Nephron progenitor cell (in vitro differentiated cells): Measurements from ENCODE around the gene EPHB4.
A peak's percentile ranks its signal among the peaks of the same experiment; 100 is the strongest.

Experiments used
- DNase-seq: peaks from one replicate; pipeline ENCODE4 v3.0.0; 2021
- H3K27ac Mint-ChIP-seq: 2 replicates; pipeline ENCODE4 v1.8.0; 2021; ENCODE audit warnings: mild to moderate bottlenecking, moderate library complexity, mixed read lengths
- H3K27me3 Mint-ChIP-seq: 2 replicates; pipeline ENCODE4 v1.8.0; 2021; ENCODE audit warnings: mild to moderate bottlenecking, low read depth, mixed read lengths; ENCODE audit not compliant: poor library complexity
- H3K36me3 Mint-ChIP-seq: 2 replicates; pipeline ENCODE4 v1.8.0; 2021; ENCODE audit warnings: low read depth, mixed read lengths
- H3K4me1 Mint-ChIP-seq: 2 replicates; pipeline ENCODE4 v1.8.0; 2021; ENCODE audit warnings: mixed read lengths
- H3K4me3 Mint-ChIP-seq: 2 replicates; pipeline ENCODE4 v1.8.0; 2021; ENCODE audit warnings: mild to moderate bottlenecking, moderate library complexity, mixed read lengths
- H3K9me3 Mint-ChIP-seq: 2 replicates; pipeline ENCODE4 v1.8.0; 2021; ENCODE audit warnings: mild to moderate bottlenecking, moderate library complexity, mixed read lengths
- TF ChIP-seq, protein P1 (sequence below): fragments of 200-600 bp; sonication (generic); IDR thresholded peaks from 2 replicates; pipeline ENCODE4 v1.5.0; 2021; ENCODE audit warnings: antibody characterized with exemption

Gene EPHB4

DNA sequence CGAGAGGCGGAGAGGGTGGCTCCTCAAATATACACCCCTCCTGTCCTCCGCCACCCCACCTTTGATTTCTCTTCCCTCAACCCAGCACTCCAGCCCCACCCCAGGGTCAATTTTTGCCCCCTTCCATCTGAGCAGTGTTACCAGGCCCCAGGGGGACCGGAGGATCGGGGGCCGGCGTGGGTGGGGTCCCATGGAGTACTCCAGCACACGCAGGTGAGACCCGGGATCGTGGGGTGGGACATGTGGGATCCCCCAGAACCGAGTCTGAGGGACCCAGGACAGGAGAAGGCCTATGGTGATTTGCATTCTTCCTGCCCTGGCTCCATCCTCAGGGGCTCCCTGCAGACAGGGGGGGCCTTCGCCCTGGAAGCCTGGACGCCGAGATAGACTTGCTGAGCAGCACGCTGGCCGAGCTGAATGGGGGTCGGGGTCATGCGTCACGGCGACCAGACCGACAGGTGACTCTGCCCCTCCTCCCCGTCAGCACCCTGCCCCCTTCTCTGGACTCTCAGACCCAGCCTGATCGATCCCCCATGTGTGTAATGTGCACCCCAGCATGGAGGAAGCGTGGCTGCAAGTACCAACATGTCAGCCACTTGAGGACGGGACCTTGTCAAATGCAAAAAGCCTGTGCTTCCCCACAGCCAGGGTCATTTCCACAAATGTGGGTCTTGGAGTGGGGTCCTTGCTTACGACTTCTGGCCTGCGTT is 40.6 kb upstream of the EPHB4 start:
- no peaks in the 10 kb centered on the region for H3K9me3 Mint-ChIP-seq

DNA sequence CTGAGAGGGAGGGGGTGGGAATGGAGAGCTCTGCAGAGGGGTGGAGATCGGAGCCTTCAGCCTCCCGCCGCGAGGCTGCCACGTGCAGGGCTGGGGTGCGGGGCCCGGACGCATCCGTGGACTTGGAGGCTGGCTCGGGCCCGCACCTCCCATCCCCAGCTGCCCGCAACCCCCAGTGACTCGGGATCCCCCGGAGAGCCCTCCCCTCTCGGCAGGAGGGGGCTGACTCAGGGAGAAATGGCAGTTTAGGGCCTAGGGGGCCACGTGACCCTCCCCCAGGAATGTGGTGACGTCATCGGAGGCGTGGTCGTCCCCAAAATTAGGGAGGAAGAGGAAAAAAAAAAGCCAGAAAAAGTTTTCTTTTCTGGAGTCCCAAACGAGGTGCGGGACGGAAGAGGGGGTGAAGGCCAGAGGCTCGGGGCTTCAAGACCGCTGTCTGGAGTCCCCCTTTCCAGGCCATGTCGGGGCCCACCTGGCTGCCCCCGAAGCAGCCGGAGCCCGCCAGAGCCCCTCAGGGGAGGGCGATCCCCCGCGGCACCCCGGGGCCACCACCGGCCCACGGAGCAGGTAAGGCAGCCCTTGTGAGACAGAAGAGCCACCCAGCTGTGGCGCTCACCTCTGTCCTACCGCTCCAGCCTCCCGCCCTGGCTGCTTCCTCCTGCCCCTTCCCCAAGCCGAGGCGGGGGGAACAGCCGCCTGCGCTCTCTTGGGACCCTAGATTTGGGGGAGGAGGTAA is 39.9 kb upstream of the EPHB4 start, which contains the start of gene TRIP6:
Gene TRIP6, plus strand, starts transcription at position 348 of the 736 bp plus-strand sequence. Its CDS starts 111 bp downstream, at position 459.
- peak within 1 kb of the TSS; percentile 98 for H3K27ac Mint-ChIP-seq
- H3K36me3 Mint-ChIP-seq, result peaks cover 19% of the 10 kb centered on the region
- H3K9me3 Mint-ChIP-seq, result no peaks in the 10 kb centered on the region
- H3K4me3 Mint-ChIP-seq, result peak within 1 kb of the TSS; percentile 98
- TF ChIP-seq, protein P1, sequence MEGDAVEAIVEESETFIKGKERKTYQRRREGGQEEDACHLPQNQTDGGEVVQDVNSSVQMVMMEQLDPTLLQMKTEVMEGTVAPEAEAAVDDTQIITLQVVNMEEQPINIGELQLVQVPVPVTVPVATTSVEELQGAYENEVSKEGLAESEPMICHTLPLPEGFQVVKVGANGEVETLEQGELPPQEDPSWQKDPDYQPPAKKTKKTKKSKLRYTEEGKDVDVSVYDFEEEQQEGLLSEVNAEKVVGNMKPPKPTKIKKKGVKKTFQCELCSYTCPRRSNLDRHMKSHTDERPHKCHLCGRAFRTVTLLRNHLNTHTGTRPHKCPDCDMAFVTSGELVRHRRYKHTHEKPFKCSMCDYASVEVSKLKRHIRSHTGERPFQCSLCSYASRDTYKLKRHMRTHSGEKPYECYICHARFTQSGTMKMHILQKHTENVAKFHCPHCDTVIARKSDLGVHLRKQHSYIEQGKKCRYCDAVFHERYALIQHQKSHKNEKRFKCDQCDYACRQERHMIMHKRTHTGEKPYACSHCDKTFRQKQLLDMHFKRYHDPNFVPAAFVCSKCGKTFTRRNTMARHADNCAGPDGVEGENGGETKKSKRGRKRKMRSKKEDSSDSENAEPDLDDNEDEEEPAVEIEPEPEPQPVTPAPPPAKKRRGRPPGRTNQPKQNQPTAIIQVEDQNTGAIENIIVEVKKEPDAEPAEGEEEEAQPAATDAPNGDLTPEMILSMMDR, result no peak
- H3K27me3 Mint-ChIP-seq, result no peaks in the 10 kb centered on the region
- H3K4me1 Mint-ChIP-seq, result peaks cover 21% of the 10 kb centered on the region
- peak; percentile 88 for DNase-seq

More for the DNA sequence above, 40.6 kb upstream of the EPHB4 start:
- Mint-ChIP-seq H3K4me3 (peak overlapping the region; percentile 98), H3K36me3 (peaks cover 18% of the 10 kb centered on the region), H3K4me1 (peaks cover 21% of the 10 kb centered on the region), H3K27me3 (no peaks in the 10 kb centered on the region), H3K27ac (peak overlapping the region; percentile 42)
- TF ChIP-seq, protein P1, result no peak
- no peak for DNase-seq

DNA sequence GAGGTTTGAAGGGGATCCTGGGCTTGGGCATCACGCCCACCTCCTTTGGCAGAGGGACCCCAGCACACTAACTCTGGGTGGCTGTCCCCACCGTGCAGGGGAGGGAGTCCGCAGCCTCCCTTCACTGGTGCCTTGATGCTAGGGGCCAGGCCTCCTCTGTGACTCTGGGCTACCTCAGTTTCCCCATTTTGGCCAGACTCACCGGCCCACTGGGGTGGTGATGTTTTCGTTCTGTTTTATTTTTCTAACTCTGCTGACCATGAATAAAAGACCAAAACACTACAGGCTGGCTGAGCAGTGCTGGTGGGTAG is 39.4 kb upstream of the EPHB4 start:
- Mint-ChIP-seq H3K4me1 (peaks cover 21% of the 10 kb centered on the region), H3K4me3 (peak overlapping the region; percentile 98), H3K36me3 (peaks cover 19% of the 10 kb centered on the region), H3K27me3 (no peaks in the 10 kb centered on the region), H3K9me3 (no peaks in the 10 kb centered on the region), H3K27ac (no peak overlapping the region)
- TF ChIP-seq, protein P1, result no peak
- DNase-seq, result no peak

DNA sequence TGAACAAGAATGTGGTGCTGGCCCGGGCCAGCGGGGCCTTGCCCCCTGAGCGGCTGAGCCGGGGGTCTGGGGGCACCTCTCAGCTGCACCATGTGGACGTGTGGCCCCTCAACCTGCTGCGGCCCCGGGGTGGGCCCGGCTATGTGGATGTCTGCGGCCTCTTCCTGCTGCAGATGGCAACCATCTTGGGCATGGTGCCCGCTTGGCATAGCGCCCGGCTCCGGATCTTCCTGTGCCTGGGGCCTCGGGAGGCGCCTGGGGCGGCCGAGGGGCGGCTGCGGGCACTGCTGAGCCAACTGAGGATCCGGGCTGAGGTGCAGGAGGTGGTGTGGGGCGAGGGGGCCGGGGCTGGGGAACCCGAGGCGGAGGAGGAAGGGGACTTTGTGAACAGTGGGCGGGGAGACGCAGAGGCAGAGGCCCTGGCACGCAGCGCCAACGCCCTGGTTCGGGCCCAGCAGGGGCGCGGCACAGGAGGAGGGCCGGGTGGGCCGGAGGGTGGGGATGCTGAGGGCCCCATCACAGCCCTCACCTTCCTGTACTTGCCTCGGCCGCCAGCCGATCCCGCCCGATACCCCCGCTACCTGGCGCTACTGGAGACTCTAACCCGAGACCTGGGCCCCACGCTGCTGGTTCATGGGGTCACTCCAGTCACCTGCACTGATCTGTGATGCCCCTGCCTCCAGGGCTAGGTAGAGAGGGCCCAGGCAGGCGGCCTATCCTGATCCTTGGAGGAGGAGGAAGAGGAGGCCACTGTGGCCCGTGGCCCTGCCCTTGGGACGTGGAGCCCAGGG is 38.8 kb upstream of the EPHB4 start:
- no peak for DNase-seq
- H3K4me3 Mint-ChIP-seq, result peak overlapping the region; percentile 98

DNA sequence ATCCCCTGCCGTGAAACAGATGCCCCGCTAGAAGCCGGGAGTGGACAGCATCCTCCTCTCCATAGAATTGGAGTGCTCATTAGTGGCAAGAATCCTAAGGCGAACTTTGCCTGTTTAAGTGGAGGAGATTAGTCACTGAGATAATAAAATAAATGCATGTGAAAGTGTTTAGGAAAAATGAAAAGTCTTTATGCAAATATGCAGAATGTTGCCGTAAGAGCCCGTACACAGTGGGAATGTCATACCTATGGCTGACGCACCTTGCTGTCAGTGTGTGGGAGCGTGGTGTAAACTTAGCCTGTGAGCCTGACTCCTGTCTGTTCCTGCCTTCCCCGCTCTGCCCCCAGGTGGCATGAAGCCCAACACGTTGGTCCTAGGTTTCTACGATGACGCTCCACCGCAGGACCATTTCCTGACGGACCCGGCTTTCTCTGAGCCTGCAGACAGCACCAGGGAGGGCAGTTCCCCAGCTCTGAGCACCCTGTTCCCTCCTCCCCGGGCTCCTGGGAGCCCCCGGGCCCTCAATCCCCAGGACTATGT is 38.1 kb upstream of the EPHB4 start:
- Mint-ChIP-seq H3K36me3 (peaks cover 11% of the 10 kb centered on the region), H3K4me1 (peaks cover 21% of the 10 kb centered on the region), H3K9me3 (no peaks in the 10 kb centered on the region), H3K27ac (no peak overlapping the region), H3K27me3 (no peaks in the 10 kb centered on the region), H3K4me3 (peak overlapping the region; percentile 56)
- no peak for DNase-seq
- TF ChIP-seq, protein P1, result no peak

More for the DNA sequence above, 38.8 kb upstream of the EPHB4 start:
- H3K27ac Mint-ChIP-seq, result no peak overlapping the region
- no peaks in the 10 kb centered on the region for H3K9me3 Mint-ChIP-seq
- H3K27me3 Mint-ChIP-seq, result no peaks in the 10 kb centered on the region
- peaks cover 15% of the 10 kb centered on the region for H3K36me3 Mint-ChIP-seq
- TF ChIP-seq, protein P1, result no peak
- peaks cover 21% of the 10 kb centered on the region for H3K4me1 Mint-ChIP-seq
